Measurements from ENCODE around the gene PRKG1.

Gene PRKG1

DNA sequence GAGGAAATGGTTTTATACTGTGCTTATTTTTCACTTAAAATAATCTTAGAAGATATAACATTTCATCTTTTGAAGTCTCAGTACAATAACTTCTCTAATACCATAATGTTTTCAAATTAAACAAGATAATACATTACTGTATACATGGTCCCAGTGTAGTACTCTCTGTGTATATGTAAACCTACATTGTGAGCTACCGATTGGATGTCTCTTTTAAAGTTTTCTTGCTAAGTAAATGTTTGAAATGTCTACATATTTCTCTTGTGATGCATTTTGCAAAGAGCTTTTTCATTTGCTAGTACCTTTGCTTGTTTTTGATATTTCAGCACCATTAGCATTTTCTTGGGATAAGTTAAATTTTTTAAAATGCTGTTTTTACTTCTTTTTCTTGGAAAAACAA is 94.8 kb downstream of the PRKG1 start:
- Histone ChIP-seq H3K27me3 (replicated peaks in 2 of 5; ENCODE audit: control insufficient read depth in 4 of 5, insufficient read depth in 5 of 5, low read length in 4 of 5) (no peaks in the 10 kb centered on the region), H3K36me3 (ENCODE audit: control insufficient read depth in 4 of 4, insufficient read depth in 4 of 4, low read length in 3 of 4) (no peaks in the 10 kb centered on the region), H3K9me3 (ENCODE audit: control extremely low read depth in 1 of 5, control insufficient read depth in 4 of 5, insufficient read depth in 2 of 5, low read depth in 1 of 5, low read length in 4 of 5) (no peaks in the 10 kb centered on the region), H3K27ac (ENCODE audit: insufficient read depth in 1 of 2, low read depth in 1 of 2, low read length in 2 of 2, poor library complexity in 1 of 2, severe bottlenecking in 2 of 2) (no peak overlapping the region), H3K4me3 (ENCODE audit: control insufficient read depth in 1 of 7, extremely low read depth in 1 of 7, insufficient read depth in 4 of 7, low read depth in 2 of 7, low read length in 6 of 7) (no peak overlapping the region), H3K4me1 (ENCODE audit: control extremely low read depth in 1 of 4, control insufficient read depth in 4 of 4, insufficient read depth in 4 of 4, low read length in 3 of 4) (no peaks in the 10 kb centered on the region)
- no peak for DNase-seq
- ChIA-PET POLR2A (no interaction called here), CTCF (no interaction called here)
- WGBS (ENCODE audit: insufficient coverage): no CpG with 5 or more reads among the region's 1 CpG

DNA sequence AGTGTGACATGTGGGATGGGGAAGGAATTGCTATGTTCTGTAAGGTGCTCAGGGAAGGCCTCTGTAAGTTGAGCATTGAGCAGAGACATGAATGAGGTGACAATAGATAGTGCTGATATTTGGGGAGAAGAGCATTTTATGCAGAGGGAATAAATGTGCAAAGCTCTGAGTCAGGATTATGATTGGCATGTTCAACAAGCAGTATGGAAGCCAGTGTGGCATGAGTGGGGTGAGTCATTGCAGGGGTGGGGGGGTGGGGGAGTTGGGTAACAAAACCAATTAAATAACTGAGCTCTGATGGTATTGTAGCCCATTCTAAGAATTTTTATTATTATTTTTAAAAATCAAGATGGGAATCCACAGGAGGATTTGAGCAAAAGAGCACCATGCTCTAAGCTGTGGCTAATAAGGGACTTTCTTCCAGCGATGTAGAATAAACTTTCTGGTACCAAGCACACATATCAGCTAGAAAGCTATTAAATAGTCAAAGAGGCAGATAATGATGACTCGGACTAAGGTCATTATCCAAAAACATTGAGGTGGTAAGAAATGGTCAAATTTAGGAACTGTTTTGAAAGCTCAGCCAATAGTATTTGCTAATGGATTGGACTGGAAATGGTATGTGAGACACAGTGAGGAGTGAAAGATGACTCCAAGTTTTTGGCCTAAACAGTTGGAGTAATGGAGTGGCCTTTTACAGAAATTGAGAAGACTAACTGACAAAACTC is 96.4 kb downstream of the PRKG1 start:
- CTCF ChIA-PET: no interaction called here

DNA sequence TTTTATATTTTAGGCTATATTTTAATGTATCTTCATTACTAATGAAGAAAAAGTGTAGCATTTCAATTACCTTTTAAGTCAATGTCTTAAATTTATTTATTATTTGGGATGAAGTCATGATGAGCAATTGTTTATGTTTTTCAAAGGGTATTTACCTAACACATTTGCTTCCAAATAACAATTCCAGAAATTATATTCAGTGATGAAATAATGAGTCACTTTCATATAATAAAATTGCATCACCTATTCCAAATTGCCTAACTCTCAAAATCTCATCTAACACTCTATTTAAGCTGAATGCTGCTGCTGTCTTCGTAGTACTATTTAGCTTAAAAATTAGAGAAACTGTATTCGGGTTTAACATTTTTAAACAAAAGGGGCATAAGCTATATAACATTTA is 97.7 kb downstream of the PRKG1 start:
- no CpG with 5 or more reads among the region's 2 CpGs for WGBS (ENCODE audit: insufficient coverage)
- H3K27me3 ChIP-seq (replicated peaks in 2 of 5; ENCODE audit: control insufficient read depth in 4 of 5, insufficient read depth in 5 of 5, low read length in 4 of 5): no peaks in the 10 kb centered on the region
- peaks cover 0 to 2% (median 0%) of the 10 kb centered on the region in 5 experiments for H3K9me3 ChIP-seq (ENCODE audit: control extremely low read depth in 1 of 5, control insufficient read depth in 4 of 5, insufficient read depth in 2 of 5, low read depth in 1 of 5, low read length in 4 of 5)
- no peak overlapping the region for H3K27ac ChIP-seq (ENCODE audit: insufficient read depth in 1 of 2, low read depth in 1 of 2, low read length in 2 of 2, poor library complexity in 1 of 2, severe bottlenecking in 2 of 2)
- no peak overlapping the region for H3K4me3 ChIP-seq (ENCODE audit: control insufficient read depth in 1 of 7, extremely low read depth in 1 of 7, insufficient read depth in 4 of 7, low read depth in 2 of 7, low read length in 6 of 7)
- H3K36me3 ChIP-seq (ENCODE audit: control insufficient read depth in 4 of 4, insufficient read depth in 4 of 4, low read length in 3 of 4): no peaks in the 10 kb centered on the region
- ChIA-PET POLR2A (no interaction called here), CTCF (no interaction called here)
- no peak for DNase-seq
- H3K4me1 ChIP-seq (ENCODE audit: control extremely low read depth in 1 of 4, control insufficient read depth in 4 of 4, insufficient read depth in 4 of 4, low read length in 3 of 4): no peaks in the 10 kb centered on the region

More for the DNA sequence above, 96.4 kb downstream of the PRKG1 start:
- peaks cover 0 to 2% (median 0%) of the 10 kb centered on the region in 5 experiments for H3K9me3 ChIP-seq (ENCODE audit: control extremely low read depth in 1 of 5, control insufficient read depth in 4 of 5, insufficient read depth in 2 of 5, low read depth in 1 of 5, low read length in 4 of 5)
- no peak overlapping the region for H3K27ac ChIP-seq (ENCODE audit: insufficient read depth in 1 of 2, low read depth in 1 of 2, low read length in 2 of 2, poor library complexity in 1 of 2, severe bottlenecking in 2 of 2)
- no peaks in the 10 kb centered on the region for H3K36me3 ChIP-seq (ENCODE audit: control insufficient read depth in 4 of 4, insufficient read depth in 4 of 4, low read length in 3 of 4)
- no peak overlapping the region for H3K4me3 ChIP-seq (ENCODE audit: control insufficient read depth in 1 of 7, extremely low read depth in 1 of 7, insufficient read depth in 4 of 7, low read depth in 2 of 7, low read length in 6 of 7)
- POLR2A ChIA-PET: no interaction called here
- DNase-seq: no peak
- WGBS (ENCODE audit: insufficient coverage): 100% methylated on average over 2 of the region's 2 CpGs
- no peaks in the 10 kb centered on the region for H3K4me1 ChIP-seq (ENCODE audit: control extremely low read depth in 1 of 4, control insufficient read depth in 4 of 4, insufficient read depth in 4 of 4, low read length in 3 of 4)
- no peaks in the 10 kb centered on the region for H3K27me3 ChIP-seq (replicated peaks in 2 of 5; ENCODE audit: control insufficient read depth in 4 of 5, insufficient read depth in 5 of 5, low read length in 4 of 5)

DNA sequence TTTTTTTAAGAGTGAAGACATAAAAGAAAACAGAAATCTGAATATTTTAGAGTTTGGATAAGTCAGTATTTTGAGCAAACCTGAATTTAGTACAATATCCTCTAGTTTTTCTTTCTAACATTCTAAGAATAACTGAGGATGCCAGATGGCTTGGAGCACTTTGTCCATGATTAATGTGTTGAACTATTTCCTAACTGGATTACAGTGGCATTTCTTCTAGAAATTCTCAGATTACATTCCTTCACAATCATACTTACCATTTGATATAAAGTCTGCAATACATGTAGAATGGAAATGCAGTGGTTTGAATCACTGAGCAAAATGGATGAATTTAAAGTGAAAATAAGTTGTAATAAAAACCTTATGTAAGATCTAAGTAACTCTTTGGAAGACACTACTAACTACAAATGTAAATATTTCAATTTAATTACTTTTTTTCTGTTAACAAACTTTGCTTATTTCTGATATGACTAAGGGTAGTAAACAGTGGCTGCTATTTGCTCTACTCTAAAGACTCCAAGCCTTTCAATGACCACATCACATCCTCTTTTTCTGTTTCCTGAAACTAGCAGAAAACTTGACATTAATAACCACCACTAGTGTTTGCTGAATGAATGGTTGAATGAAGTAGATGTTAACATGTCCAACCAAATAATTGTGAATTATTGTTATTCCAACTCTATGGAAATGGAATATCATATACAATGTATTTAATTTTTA is 102.8 kb downstream of the PRKG1 start:
- ChIA-PET CTCF (no interaction called here), POLR2A (no interaction called here)
- H3K36me3 ChIP-seq (ENCODE audit: control insufficient read depth in 4 of 4, insufficient read depth in 4 of 4, low read length in 3 of 4): no peaks in the 10 kb centered on the region
- no peak overlapping the region for H3K4me3 ChIP-seq (ENCODE audit: control insufficient read depth in 1 of 7, extremely low read depth in 1 of 7, insufficient read depth in 4 of 7, low read depth in 2 of 7, low read length in 6 of 7)
- H3K4me1 ChIP-seq (ENCODE audit: control extremely low read depth in 1 of 4, control insufficient read depth in 4 of 4, insufficient read depth in 4 of 4, low read length in 3 of 4): no peaks in the 10 kb centered on the region
- no peaks in the 10 kb centered on the region for H3K27me3 ChIP-seq (replicated peaks in 2 of 5; ENCODE audit: control insufficient read depth in 4 of 5, insufficient read depth in 5 of 5, low read length in 4 of 5)
- peak in 2 of 3 donors; percentile 62 to 75 for DNase-seq
- H3K9me3 ChIP-seq (ENCODE audit: control extremely low read depth in 1 of 5, control insufficient read depth in 4 of 5, insufficient read depth in 2 of 5, low read depth in 1 of 5, low read length in 4 of 5): peaks cover 0 to 2% (median 0%) of the 10 kb centered on the region in 5 experiments
- no peak overlapping the region for H3K27ac ChIP-seq (ENCODE audit: insufficient read depth in 1 of 2, low read depth in 1 of 2, low read length in 2 of 2, poor library complexity in 1 of 2, severe bottlenecking in 2 of 2)

DNA sequence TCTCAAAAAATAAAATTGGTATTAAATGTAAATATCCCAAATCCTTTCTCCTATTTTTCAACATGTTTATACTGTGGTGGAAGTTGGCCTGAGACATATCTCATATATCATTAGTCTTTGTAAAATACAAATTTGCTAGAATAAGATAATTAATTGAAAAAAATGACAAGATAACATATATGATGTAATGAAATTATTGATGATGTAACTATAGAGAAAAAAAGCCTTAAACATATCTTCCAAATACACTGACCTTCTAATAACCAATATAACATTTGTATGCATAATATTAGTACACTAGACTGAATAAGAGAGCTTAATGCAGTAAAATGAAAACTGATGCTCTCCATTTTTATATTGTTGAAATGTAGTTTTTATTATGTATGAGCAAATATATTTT is 104.3 kb downstream of the PRKG1 start:
- Histone ChIP-seq H3K4me3 (ENCODE audit: control insufficient read depth in 1 of 7, extremely low read depth in 1 of 7, insufficient read depth in 4 of 7, low read depth in 2 of 7, low read length in 6 of 7) (no peak overlapping the region), H3K36me3 (ENCODE audit: control insufficient read depth in 4 of 4, insufficient read depth in 4 of 4, low read length in 3 of 4) (no peaks in the 10 kb centered on the region), H3K4me1 (ENCODE audit: control extremely low read depth in 1 of 4, control insufficient read depth in 4 of 4, insufficient read depth in 4 of 4, low read length in 3 of 4) (no peaks in the 10 kb centered on the region), H3K27me3 (replicated peaks in 2 of 5; ENCODE audit: control insufficient read depth in 4 of 5, insufficient read depth in 5 of 5, low read length in 4 of 5) (no peaks in the 10 kb centered on the region), H3K9me3 (ENCODE audit: control extremely low read depth in 1 of 5, control insufficient read depth in 4 of 5, insufficient read depth in 2 of 5, low read depth in 1 of 5, low read length in 4 of 5) (peaks cover 0 to 2% (median 0%) of the 10 kb centered on the region in 5 experiments), H3K27ac (ENCODE audit: insufficient read depth in 1 of 2, low read depth in 1 of 2, low read length in 2 of 2, poor library complexity in 1 of 2, severe bottlenecking in 2 of 2) (no peak overlapping the region)
- CTCF ChIA-PET: no interaction called here
- POLR2A ChIA-PET: no interaction called here
- DNase-seq: no peak

DNA sequence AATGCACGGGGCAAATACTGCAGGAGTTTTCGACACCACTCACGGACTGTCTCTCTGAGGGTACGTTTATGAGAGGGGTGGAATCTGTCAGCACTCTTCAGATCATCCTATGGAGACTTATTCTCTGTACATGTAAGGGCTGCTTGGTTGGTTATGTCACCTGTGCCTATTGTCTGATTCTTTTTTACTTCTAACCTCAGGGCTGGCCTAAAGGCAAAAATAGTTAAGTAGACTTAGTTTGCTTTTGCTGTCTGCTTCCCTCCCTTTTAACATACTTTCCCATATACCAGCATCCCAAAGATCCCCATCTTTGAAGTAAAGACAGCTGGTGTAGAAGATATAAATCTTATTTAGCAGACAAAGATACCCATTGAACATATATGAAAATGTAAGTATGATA is 105.9 kb downstream of the PRKG1 start:
- CTCF ChIA-PET: no interaction called here
- no peak overlapping the region for H3K27ac ChIP-seq (ENCODE audit: insufficient read depth in 1 of 2, low read depth in 1 of 2, low read length in 2 of 2, poor library complexity in 1 of 2, severe bottlenecking in 2 of 2)
- H3K4me1 ChIP-seq (ENCODE audit: control extremely low read depth in 1 of 4, control insufficient read depth in 4 of 4, insufficient read depth in 4 of 4, low read length in 3 of 4): no peaks in the 10 kb centered on the region
- POLR2A ChIA-PET: no interaction called here
- no peak overlapping the region for H3K4me3 ChIP-seq (ENCODE audit: control insufficient read depth in 1 of 7, extremely low read depth in 1 of 7, insufficient read depth in 4 of 7, low read depth in 2 of 7, low read length in 6 of 7)
- H3K9me3 ChIP-seq (ENCODE audit: control extremely low read depth in 1 of 5, control insufficient read depth in 4 of 5, insufficient read depth in 2 of 5, low read depth in 1 of 5, low read length in 4 of 5): no peaks in the 10 kb centered on the region
- no peaks in the 10 kb centered on the region for H3K36me3 ChIP-seq (ENCODE audit: control insufficient read depth in 4 of 4, insufficient read depth in 4 of 4, low read length in 3 of 4)
- no CpG with 5 or more reads among the region's 4 CpGs for WGBS (ENCODE audit: insufficient coverage)
- no peak for DNase-seq
- no peaks in the 10 kb centered on the region for H3K27me3 ChIP-seq (replicated peaks in 2 of 5; ENCODE audit: control insufficient read depth in 4 of 5, insufficient read depth in 5 of 5, low read length in 4 of 5)

DNA sequence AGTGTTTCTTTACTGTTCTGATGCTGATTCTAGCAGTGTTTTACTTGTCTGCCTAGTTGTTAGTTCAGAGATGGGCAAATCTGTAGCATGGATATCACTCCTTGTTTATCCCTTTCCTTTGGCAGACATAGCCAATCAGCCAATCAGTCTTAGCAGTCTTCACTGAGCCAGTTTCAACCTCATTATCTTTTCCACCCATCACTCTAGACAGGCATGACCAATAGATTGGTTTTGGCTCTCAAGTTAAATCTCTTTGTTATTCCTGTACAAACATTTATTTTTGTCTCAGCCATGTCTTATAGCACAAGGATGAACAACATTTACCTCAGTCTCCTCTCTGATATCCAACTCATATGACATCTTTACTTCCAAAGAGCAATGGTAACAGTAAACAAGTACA is 109.5 kb downstream of the PRKG1 start:
- no peaks in the 10 kb centered on the region for H3K9me3 ChIP-seq (ENCODE audit: control extremely low read depth in 1 of 5, control insufficient read depth in 4 of 5, insufficient read depth in 2 of 5, low read depth in 1 of 5, low read length in 4 of 5)
- no peaks in the 10 kb centered on the region for H3K36me3 ChIP-seq (ENCODE audit: control insufficient read depth in 4 of 4, insufficient read depth in 4 of 4, low read length in 3 of 4)
- CTCF ChIA-PET: no interaction called here
- POLR2A ChIA-PET: no interaction called here
- no peak overlapping the region for H3K4me3 ChIP-seq (ENCODE audit: control insufficient read depth in 1 of 7, extremely low read depth in 1 of 7, insufficient read depth in 4 of 7, low read depth in 2 of 7, low read length in 6 of 7)
- H3K27ac ChIP-seq (ENCODE audit: insufficient read depth in 1 of 2, low read depth in 1 of 2, low read length in 2 of 2, poor library complexity in 1 of 2, severe bottlenecking in 2 of 2): no peak overlapping the region
- H3K27me3 ChIP-seq (replicated peaks in 2 of 5; ENCODE audit: control insufficient read depth in 4 of 5, insufficient read depth in 5 of 5, low read length in 4 of 5): no peaks in the 10 kb centered on the region
- DNase-seq: no peak
- H3K4me1 ChIP-seq (ENCODE audit: control extremely low read depth in 1 of 4, control insufficient read depth in 4 of 4, insufficient read depth in 4 of 4, low read length in 3 of 4): no peaks in the 10 kb centered on the region

Measured in common myeloid progenitor, CD34-positive (primary cell).